ENCODE measurements around the gene LRRC42.

- TF ChIP-seq POLR2A (IDR thresholded peaks at IDR 0.05) (no peak), CTCF (IDR thresholded peaks at IDR 0.05) (no peak)
These were observed 67.4 kb downstream of the LRRC42 start for GRCh38 chr1:54013393-54014008.
